Esophagus squamous epithelium (tissue), 4 donors: ENCODE data around the gene DOK1.

Experiments used
- POLR2A ChIP-seq, 4 donors: fragments of 450-650 bp; IDR thresholded peaks; one replicate each; pipeline ENCODE4 v1.6.1; 2017; ENCODE audit warnings: antibody characterized with exemption in 4 of 4, mild to moderate bottlenecking in 4 of 4, moderate library complexity in 3 of 4
- TF ChIP-seq, protein P1 (sequence below), 6 experiments: fragments of 450-650 bp in 4 of 6; fragments of 200-600 bp in 2 of 6; sonication (generic) in 2 of 6; IDR thresholded peaks; one replicate each; pipeline ENCODE4 v1.5.1; 2016 to 2019; ENCODE audit warnings: antibody characterized with exemption in 6 of 6, mild to moderate bottlenecking in 4 of 6, moderate library complexity in 4 of 6

DNA sequence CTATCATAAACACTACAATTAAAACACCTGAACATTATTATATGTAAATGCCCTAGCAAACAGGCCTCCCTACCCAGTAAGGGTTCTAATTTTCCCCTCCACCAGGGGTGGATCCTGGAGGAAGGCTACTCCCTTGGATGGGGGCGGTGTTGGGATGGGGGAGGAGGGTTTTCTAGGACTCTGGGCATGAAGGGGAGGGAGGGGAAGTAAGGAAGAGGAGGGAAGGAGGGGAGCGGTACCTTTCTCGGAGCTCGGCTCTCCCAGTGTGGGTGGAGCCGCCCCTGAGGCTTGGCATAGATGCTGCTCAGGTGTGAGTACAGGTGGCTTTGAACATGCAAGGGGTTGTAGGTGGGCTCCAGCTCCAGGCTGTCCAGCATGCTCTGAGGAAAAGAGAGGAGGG lies 5.4 kb downstream of the DOK1 start:
- TF ChIP-seq, protein P1, sequence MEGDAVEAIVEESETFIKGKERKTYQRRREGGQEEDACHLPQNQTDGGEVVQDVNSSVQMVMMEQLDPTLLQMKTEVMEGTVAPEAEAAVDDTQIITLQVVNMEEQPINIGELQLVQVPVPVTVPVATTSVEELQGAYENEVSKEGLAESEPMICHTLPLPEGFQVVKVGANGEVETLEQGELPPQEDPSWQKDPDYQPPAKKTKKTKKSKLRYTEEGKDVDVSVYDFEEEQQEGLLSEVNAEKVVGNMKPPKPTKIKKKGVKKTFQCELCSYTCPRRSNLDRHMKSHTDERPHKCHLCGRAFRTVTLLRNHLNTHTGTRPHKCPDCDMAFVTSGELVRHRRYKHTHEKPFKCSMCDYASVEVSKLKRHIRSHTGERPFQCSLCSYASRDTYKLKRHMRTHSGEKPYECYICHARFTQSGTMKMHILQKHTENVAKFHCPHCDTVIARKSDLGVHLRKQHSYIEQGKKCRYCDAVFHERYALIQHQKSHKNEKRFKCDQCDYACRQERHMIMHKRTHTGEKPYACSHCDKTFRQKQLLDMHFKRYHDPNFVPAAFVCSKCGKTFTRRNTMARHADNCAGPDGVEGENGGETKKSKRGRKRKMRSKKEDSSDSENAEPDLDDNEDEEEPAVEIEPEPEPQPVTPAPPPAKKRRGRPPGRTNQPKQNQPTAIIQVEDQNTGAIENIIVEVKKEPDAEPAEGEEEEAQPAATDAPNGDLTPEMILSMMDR (IDR thresholded peaks at IDR 0.05): no peak
- TF ChIP-seq POLR2A (IDR thresholded peaks at IDR 0.05): no peak
